Measurements from ENCODE around the gene LYPD1.
A peak's percentile ranks its signal among the peaks of the same experiment; 100 is the strongest.
"Not testable (repeated sequence)": the region's sequence is repeated elsewhere in the genome, so short reads cannot be mapped to it uniquely, and the experiment has no call there.

LYPD1 gene, protein sequence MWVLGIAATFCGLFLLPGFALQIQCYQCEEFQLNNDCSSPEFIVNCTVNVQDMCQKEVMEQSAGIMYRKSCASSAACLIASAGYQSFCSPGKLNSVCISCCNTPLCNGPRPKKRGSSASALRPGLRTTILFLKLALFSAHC

DNA sequence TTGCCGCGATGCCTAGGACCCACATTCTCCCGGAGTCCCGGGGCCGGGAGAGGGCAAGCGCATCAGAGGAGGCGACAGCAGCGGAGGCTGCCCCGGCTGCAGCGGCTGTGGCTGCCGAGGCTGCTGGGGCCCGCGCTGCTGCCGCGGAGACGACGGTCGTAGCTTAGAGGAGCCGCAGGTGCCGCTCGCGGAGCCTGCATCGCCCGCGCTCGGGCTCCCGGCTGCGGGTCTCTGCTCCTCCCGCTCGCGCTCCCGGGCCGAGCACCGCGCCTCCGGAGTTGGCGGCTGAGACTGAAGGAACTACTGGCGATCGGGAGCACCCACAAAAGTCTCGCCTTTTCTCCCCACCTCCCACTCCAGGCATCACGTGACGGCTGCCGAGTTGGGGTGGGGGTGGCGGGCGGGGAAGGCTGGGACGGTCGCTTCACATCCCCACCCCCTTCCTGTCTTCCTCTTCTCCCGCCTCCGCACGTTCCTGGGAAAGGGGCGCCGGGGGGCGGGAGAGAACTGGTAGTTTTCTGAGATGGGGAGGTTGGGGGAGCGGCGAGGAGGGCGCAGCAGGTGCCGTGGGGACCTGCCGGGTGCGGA, at the start of gene LYPD1:
TSS of gene LYPD1 (minus strand) at position 298 of the 588 bp plus-strand sequence. CDS start at position 25, 273 bp downstream.
- Histone ChIP-seq H3K27ac (ENCODE audit: low read length) (no peak within 1 kb of the TSS), H3K27me3 (ENCODE audit: control insufficient read depth, insufficient read depth, low read length) (peaks cover 14% of the 10 kb centered on the region), H3K4me3 (ENCODE audit: low read length) (peak within 1 kb of the TSS; percentile 65; the same call in 1 of the 2 replicates), H3K4me1 (ENCODE audit: control insufficient read depth, insufficient read depth, low read length) (0 out of 2 replicates have a peak, but pooled peaks cover 2% of the 10 kb centered on the region), H3K36me3 (ENCODE audit: control insufficient read depth, insufficient read depth, low read length) (no peaks in the 10 kb centered on the region), H3K9me3 (ENCODE audit: control insufficient read depth, insufficient read depth, low read length) (no peaks in the 10 kb centered on the region)
- no CpG with 5 or more reads among the region's 59 CpGs for WGBS (ENCODE audit: insufficient coverage, insufficient read length)
- no peak for DNase-seq (ENCODE audit: low read depth, low spot score)

DNA sequence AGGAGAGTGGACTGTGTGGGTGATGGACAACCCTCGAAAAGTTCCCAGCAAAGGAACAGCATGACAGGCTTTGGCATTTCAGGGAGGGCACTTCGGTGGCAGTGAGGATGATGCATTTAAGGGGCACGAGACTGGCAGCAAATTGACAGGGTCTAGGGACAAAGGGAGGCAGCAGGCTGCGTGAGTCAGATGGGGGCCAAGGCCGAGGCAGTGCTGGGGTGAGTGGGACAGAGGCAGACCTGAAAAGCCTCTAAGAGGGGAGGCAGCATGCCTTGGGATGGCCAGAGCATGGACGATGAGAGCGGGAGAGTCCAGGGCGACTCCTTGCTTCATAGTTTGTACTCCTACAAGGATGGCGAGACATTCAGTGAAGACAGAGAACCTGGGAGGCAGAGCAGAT, 49.5 kb upstream of the LYPD1 start:
- Histone ChIP-seq H3K27me3 (ENCODE audit: control insufficient read depth, insufficient read depth, low read length) (no peaks in the 10 kb centered on the region), H3K4me1 (ENCODE audit: control insufficient read depth, insufficient read depth, low read length) (no peaks in the 10 kb centered on the region), H3K36me3 (ENCODE audit: control insufficient read depth, insufficient read depth, low read length) (no peaks in the 10 kb centered on the region), H3K27ac (ENCODE audit: low read length) (no peak overlapping the region), H3K4me3 (ENCODE audit: low read length) (no peak overlapping the region), H3K9me3 (ENCODE audit: control insufficient read depth, insufficient read depth, low read length) (no peaks in the 10 kb centered on the region)
- DNase-seq (ENCODE audit: low read depth, low spot score): no peak
- WGBS (ENCODE audit: insufficient coverage, insufficient read length): no CpG with 5 or more reads among the region's 9 CpGs

DNA sequence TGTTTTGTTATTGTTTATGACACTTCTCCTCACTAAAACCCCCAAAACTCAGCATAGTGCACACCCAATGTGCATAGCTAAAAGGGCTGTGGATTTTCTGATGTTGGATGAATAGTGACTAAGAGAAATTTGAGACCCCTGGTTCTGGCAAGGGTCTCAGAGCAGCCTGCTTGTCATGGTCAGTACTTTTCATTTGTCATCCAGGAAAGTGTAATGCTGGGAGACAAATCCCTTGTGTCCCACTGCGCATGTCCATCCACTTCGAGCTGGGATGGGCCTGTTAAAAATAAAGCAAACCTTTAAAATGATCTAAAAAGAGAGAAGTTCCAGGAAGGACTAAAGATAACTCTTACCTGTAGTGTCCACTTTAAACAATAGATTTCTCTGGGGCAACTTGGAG, 46.9 kb upstream of the LYPD1 start:
- H3K4me1 ChIP-seq (ENCODE audit: control insufficient read depth, insufficient read depth, low read length): no peaks in the 10 kb centered on the region
- H3K36me3 ChIP-seq (ENCODE audit: control insufficient read depth, insufficient read depth, low read length): no peaks in the 10 kb centered on the region
- H3K27ac ChIP-seq (ENCODE audit: low read length): no peak overlapping the region
- H3K27me3 ChIP-seq (ENCODE audit: control insufficient read depth, insufficient read depth, low read length): no peaks in the 10 kb centered on the region
- DNase-seq (ENCODE audit: low read depth, low spot score): no peak
- H3K9me3 ChIP-seq (ENCODE audit: control insufficient read depth, insufficient read depth, low read length): no peaks in the 10 kb centered on the region
- no peak overlapping the region for H3K4me3 ChIP-seq (ENCODE audit: low read length)
- no CpG with 5 or more reads among the region's 2 CpGs for WGBS (ENCODE audit: insufficient coverage, insufficient read length)

DNA sequence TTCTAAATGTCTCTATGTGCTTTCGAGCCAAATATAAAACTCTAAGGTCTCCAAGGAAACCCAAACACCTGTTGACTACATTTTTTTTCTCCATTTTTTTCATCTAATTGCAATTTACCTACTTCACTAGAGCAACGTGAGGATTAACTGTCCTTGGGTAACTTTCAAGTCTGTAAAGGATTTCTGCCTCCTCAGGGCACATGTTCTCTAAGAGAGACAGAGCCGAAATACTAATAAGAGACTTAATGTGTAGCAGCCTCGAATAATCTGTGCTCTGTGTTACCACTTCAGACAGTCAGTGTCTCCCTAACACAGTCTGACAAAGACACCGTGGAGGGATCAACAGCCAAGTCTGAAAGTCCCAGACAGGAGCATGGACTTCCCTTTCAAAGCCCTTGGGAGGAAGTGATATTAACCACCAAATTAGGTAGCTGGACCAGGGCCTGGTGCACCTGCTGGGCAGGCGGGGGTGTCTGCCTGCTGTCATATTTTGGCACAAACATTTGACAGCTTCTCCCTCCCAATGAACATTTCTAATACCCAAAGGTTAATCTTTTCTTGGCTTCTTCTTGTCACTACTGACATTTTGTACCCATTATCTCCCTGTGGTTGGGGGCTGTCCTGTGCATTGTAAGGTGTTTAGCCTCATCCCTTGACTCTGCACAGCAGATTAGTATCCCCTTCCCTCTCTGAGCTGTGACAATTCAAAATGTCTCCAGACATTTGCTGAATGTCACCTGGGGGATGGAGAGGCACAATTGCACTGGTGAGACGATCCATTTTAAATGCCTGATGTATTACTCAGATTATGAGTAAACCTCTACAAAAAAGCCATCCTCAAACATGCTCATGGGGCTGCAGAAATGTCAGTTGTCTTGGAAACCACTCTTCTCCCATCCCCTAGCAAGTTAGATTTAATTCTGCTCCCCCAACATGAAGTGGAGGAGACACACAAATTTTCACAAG, 45.7 kb upstream of the LYPD1 start:
- DNase-seq (ENCODE audit: low read depth, low spot score): no peak
- H3K36me3 ChIP-seq (ENCODE audit: control insufficient read depth, insufficient read depth, low read length): no peaks in the 10 kb centered on the region
- no peaks in the 10 kb centered on the region for H3K27me3 ChIP-seq (ENCODE audit: control insufficient read depth, insufficient read depth, low read length)
- H3K27ac ChIP-seq (ENCODE audit: low read length): no peak overlapping the region
- no peak overlapping the region for H3K4me3 ChIP-seq (ENCODE audit: low read length)
- no peaks in the 10 kb centered on the region for H3K9me3 ChIP-seq (ENCODE audit: control insufficient read depth, insufficient read depth, low read length)
- no peaks in the 10 kb centered on the region for H3K4me1 ChIP-seq (ENCODE audit: control insufficient read depth, insufficient read depth, low read length)
- WGBS (ENCODE audit: insufficient coverage, insufficient read length): no CpG with 5 or more reads among the region's 7 CpGs

DNA sequence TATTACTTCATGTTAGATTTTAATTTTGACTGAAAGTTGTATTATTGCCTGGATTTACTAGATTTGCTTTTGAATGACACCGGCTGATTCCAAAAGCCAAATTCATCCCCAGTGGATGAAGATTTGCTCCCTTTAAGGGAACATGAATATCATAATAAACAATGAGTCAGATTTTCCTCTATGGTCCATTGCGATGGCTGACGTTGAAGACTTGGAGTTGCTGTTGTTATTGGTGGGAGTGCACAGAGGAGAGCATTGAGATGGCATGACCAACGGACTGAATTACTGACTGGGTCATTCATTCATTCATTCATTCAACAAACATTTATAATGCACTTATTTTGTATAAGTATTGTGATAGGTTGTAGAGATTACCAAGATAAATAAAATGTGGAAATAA, 33.4 kb upstream of the LYPD1 start:
- WGBS (ENCODE audit: insufficient coverage, insufficient read length): no CpG with 5 or more reads among the region's 4 CpGs
- Histone ChIP-seq H3K4me3 (ENCODE audit: low read length) (no peak overlapping the region), H3K27me3 (ENCODE audit: control insufficient read depth, insufficient read depth, low read length) (no peaks in the 10 kb centered on the region)

DNA sequence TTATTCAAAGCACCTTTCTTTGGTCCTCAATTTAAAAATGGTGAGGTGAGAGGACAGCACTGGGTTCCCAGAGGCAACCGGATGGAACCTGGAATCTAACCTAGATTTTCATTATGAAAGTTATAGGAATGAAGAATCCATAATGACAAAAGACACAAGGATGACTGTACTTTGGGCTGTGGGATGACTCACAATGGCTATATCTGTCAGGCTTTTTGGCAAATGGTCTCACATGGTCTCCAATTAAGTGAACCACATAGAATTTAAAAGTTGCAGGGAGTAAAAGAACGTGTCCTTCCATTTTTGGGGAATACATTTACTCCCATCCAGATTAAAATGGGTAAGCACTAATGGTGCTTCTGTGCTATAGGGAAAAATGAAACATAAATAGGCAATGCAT, 31.8 kb upstream of the LYPD1 start:
- H3K4me3 ChIP-seq (ENCODE audit: low read length): no peak overlapping the region
- WGBS (ENCODE audit: insufficient coverage, insufficient read length): no CpG with 5 or more reads among the region's 2 CpGs

More for the DNA sequence above, 33.4 kb upstream of the LYPD1 start:
- DNase-seq (ENCODE audit: low read depth, low spot score): no peak
- Histone ChIP-seq H3K27ac (ENCODE audit: low read length) (no peak overlapping the region), H3K36me3 (ENCODE audit: control insufficient read depth, insufficient read depth, low read length) (no peaks in the 10 kb centered on the region), H3K9me3 (ENCODE audit: control insufficient read depth, insufficient read depth, low read length) (no peaks in the 10 kb centered on the region), H3K4me1 (ENCODE audit: control insufficient read depth, insufficient read depth, low read length) (no peaks in the 10 kb centered on the region)

DNA sequence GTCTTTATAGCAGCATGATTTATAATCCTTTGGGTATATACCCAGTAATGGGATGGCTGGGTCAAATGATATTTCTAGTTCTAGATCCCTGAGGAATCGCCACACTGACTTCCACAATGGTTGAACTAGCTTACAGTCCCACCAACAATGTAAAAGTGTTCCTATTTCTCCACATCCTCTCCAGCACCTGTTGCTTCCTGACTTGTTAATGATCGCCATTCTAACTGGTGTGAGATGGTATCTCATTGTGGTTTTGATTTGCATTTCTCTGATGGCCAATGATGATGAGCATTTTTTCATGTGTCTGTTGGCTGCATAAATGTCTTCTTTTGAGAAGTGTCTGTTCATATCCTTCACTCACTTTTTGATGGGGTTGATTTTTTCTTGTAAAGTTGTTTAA, 29.8 kb upstream of the LYPD1 start:
- not testable (repeated sequence) for H3K27ac ChIP-seq (ENCODE audit: low read length); DNase-seq (ENCODE audit: low read depth, low spot score); H3K36me3 ChIP-seq (ENCODE audit: control insufficient read depth, insufficient read depth, low read length); H3K4me3 ChIP-seq (ENCODE audit: low read length); H3K27me3 ChIP-seq (ENCODE audit: control insufficient read depth, insufficient read depth, low read length); H3K4me1 ChIP-seq (ENCODE audit: control insufficient read depth, insufficient read depth, low read length); H3K9me3 ChIP-seq (ENCODE audit: control insufficient read depth, insufficient read depth, low read length)
- WGBS (ENCODE audit: insufficient coverage, insufficient read length): no CpG with 5 or more reads among the region's 2 CpGs

More for the DNA sequence above, 31.8 kb upstream of the LYPD1 start:
- Histone ChIP-seq H3K9me3 (ENCODE audit: control insufficient read depth, insufficient read depth, low read length) (no peaks in the 10 kb centered on the region), H3K4me1 (ENCODE audit: control insufficient read depth, insufficient read depth, low read length) (no peaks in the 10 kb centered on the region), H3K27ac (ENCODE audit: low read length) (no peak overlapping the region), H3K36me3 (ENCODE audit: control insufficient read depth, insufficient read depth, low read length) (no peaks in the 10 kb centered on the region), H3K27me3 (ENCODE audit: control insufficient read depth, insufficient read depth, low read length) (no peaks in the 10 kb centered on the region)
- DNase-seq (ENCODE audit: low read depth, low spot score): no peak

DNA sequence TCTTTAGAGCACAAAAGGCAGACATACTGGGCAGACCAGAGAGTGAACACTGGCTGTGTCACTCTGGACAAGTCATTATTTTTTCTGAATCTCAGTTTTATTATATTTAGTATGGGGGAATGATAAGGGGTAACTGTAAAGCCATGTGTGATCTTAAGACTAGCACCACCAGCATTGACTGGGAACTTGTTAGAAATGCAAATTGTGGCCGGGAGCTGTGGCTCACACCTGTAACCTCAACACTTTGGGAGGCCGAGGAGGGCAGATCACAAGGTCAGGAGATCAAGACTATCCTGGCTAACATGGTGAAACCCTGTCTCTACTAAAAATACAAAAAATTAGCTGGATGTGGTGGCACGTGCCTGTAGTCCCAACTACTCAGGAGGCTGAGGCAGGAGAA, 28.3 kb upstream of the LYPD1 start:
- H3K36me3 ChIP-seq (ENCODE audit: control insufficient read depth, insufficient read depth, low read length); H3K9me3 ChIP-seq (ENCODE audit: control insufficient read depth, insufficient read depth, low read length); H3K4me1 ChIP-seq (ENCODE audit: control insufficient read depth, insufficient read depth, low read length); DNase-seq (ENCODE audit: low read depth, low spot score); H3K4me3 ChIP-seq (ENCODE audit: low read length); H3K27me3 ChIP-seq (ENCODE audit: control insufficient read depth, insufficient read depth, low read length); H3K27ac ChIP-seq (ENCODE audit: low read length): not testable (repeated sequence)
- WGBS (ENCODE audit: insufficient coverage, insufficient read length): no CpG with 5 or more reads among the region's 3 CpGs

DNA sequence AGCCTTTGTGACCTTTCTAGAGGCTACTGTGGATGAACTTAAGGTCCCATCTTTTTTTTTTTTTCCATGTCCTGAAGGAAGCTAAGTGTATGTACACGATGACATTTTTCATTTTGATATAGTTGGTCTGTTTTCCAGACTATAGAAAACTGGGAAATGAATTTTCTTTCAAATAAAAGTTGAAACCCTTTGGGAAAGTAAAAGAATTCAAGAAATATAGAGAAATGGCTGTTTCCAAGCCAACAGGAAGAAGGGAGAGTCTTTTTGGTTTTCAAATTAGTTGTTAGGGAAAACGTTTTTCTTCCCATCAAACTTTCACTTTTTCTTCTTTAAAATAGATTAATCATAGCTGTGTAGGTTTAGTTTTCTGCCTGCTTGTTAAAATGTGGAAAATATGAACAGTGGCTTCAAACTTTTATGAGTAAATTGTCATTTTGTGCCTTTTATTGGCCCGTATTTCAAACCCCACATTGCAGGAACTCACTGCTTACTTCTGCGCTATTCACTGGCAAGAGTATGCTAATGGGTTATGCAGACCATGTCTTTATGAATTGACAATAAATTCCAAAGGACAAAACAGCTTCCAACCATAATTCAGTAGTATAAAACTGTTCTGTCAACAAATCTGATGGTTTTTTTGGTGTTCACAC, 27.7 kb upstream of the LYPD1 start:
- Histone ChIP-seq H3K4me3 (ENCODE audit: low read length) (no peak overlapping the region), H3K27ac (ENCODE audit: low read length) (no peak overlapping the region), H3K9me3 (ENCODE audit: control insufficient read depth, insufficient read depth, low read length) (no peaks in the 10 kb centered on the region), H3K4me1 (ENCODE audit: control insufficient read depth, insufficient read depth, low read length) (no peaks in the 10 kb centered on the region), H3K36me3 (ENCODE audit: control insufficient read depth, insufficient read depth, low read length) (no peaks in the 10 kb centered on the region), H3K27me3 (ENCODE audit: control insufficient read depth, insufficient read depth, low read length) (no peaks in the 10 kb centered on the region)
- no CpG with 5 or more reads among the region's 4 CpGs for WGBS (ENCODE audit: insufficient coverage, insufficient read length)
- no peak for DNase-seq (ENCODE audit: low read depth, low spot score)

DNA sequence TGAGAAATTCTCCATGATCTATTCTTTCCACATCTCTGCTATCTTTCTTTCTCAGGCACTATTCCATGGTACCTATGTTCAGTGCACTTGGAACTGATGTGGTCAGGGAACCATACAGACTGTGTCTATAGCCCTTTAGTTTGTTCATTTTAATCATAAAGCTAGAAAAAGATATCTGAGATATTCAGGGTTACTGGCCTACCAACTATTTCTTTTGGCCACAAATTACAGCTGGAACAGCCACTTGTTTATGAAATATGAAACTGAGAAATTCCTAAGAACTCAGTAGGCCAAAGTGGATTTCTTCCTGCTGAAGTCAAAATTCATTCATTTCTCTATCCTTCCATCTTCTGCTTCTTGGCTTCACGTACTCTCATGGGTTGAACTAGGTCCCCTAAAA, 22.8 kb upstream of the LYPD1 start:
- Histone ChIP-seq H3K9me3 (ENCODE audit: control insufficient read depth, insufficient read depth, low read length) (no peaks in the 10 kb centered on the region), H3K4me1 (ENCODE audit: control insufficient read depth, insufficient read depth, low read length) (no peaks in the 10 kb centered on the region), H3K27ac (ENCODE audit: low read length) (no peak overlapping the region), H3K27me3 (ENCODE audit: control insufficient read depth, insufficient read depth, low read length) (no peaks in the 10 kb centered on the region), H3K36me3 (ENCODE audit: control insufficient read depth, insufficient read depth, low read length) (no peaks in the 10 kb centered on the region), H3K4me3 (ENCODE audit: low read length) (no peak overlapping the region)
- no CpG with 5 or more reads among the region's 1 CpG for WGBS (ENCODE audit: insufficient coverage, insufficient read length)
- no peak for DNase-seq (ENCODE audit: low read depth, low spot score)
